Metanephros (tissue), 2 donors: ENCODE data around the gene CAPN13. TPM values are rescaled to one million over a fixed set of nuclear protein-coding genes. Genes with fewer than 3 reads are reported as not detected.

ENCODE experiments used
- small RNA-seq: library from RNA; depleted of rRNA; stranded (forward); fragments of <200 nt; gene quantifications from one replicate; pipeline ENCODE3, GENCODE V24; 2014; ENCODE audit warnings: low replicate concordance
- total RNA-seq: library from RNA; depleted of rRNA; stranded (reverse); fragments of >200 nt; gene quantifications from one replicate; pipeline ENCODE4 v1.2.3, GENCODE V29; 2014

Gene CAPN13
- total RNA-seq = 2.0 TPM

GRCh38 chr2:30807249-30807648 lies at the start of gene CAPN13:
Gene CAPN13 (minus strand): TSS chr2:30807446. CDS start chr2:30787325, 20,121 bp downstream.

Small RNA genes lying within 50 kb of the gene (small RNA-seq; reads per million reads assigned to genes)
- gene AC092569.1 = not detected
